22Rv1 (cell line): ENCODE measurements around the gene MYH8.

Source experiments
- CTCF ChIP-seq: fragments of 450-650 bp; IDR thresholded peaks from 2 replicates; pipeline ENCODE4 v1.5.1; 2017; ENCODE audit warnings: mild to moderate bottlenecking
- ZFX ChIP-seq: fragments of 450-650 bp; IDR thresholded peaks from 2 replicates; pipeline ENCODE4 v1.6.1; 2017; ENCODE audit warnings: antibody characterized with exemption, borderline replicate concordance

GRCh38 chr17:10392880-10393279 lies 28.9 kb downstream of the MYH8 start:
- TF ChIP-seq CTCF (no peak), ZFX (no peak)
